GM13976 (cell line): Measurements from ENCODE around the gene DAP.

ENCODE experiments used
- DNase-seq: peaks from one replicate; pipeline ENCODE4 v3.0.0; 2012; ENCODE audit warnings: low spot score
- in situ Hi-C: fragments of 300-500 bp; cut with MboI; formaldehyde crosslinking; loops from one replicate; pipeline ENCODE4 v1.12.0; 2022; ENCODE audit warnings: low sequenced_read_pairs, mixed read lengths, inconsistent platforms; ENCODE audit not compliant: unreplicated experiment
- TF ChIP-seq, protein P1 (sequence below): IDR thresholded peaks from 2 replicates; pipeline ENCODE4 v1.5.1; 2012; ENCODE audit warnings: borderline replicate concordance, mild to moderate bottlenecking; ENCODE audit not compliant: insufficient read depth; ENCODE audit errors: extremely low read depth, missing control alignments, control extremely low read depth

Gene DAP

DNA sequence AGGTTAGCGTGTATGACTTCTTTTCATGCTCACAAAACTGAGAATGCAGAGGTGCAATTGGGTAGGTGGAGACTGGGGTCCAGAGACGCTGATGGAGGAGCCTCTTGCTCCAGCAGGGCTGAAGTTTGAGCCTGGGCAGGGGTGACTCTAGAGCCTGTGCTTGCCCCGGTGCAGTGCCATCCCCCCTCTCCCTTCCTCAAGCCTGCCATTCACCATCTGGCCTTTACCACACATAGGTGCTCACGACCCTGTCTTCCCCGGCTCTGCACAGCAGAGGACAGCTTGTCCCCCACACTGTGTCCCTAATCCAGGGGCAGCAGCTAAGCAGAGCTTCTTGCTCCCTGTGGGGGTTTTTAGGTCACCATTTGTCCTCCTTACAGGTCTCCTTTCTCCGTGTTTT lies 86.5 kb downstream of the DAP start:
- TF ChIP-seq, protein P1, sequence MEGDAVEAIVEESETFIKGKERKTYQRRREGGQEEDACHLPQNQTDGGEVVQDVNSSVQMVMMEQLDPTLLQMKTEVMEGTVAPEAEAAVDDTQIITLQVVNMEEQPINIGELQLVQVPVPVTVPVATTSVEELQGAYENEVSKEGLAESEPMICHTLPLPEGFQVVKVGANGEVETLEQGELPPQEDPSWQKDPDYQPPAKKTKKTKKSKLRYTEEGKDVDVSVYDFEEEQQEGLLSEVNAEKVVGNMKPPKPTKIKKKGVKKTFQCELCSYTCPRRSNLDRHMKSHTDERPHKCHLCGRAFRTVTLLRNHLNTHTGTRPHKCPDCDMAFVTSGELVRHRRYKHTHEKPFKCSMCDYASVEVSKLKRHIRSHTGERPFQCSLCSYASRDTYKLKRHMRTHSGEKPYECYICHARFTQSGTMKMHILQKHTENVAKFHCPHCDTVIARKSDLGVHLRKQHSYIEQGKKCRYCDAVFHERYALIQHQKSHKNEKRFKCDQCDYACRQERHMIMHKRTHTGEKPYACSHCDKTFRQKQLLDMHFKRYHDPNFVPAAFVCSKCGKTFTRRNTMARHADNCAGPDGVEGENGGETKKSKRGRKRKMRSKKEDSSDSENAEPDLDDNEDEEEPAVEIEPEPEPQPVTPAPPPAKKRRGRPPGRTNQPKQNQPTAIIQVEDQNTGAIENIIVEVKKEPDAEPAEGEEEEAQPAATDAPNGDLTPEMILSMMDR: no peak
- in situ Hi-C loops: no loop called here
- no peak for DNase-seq

DNA sequence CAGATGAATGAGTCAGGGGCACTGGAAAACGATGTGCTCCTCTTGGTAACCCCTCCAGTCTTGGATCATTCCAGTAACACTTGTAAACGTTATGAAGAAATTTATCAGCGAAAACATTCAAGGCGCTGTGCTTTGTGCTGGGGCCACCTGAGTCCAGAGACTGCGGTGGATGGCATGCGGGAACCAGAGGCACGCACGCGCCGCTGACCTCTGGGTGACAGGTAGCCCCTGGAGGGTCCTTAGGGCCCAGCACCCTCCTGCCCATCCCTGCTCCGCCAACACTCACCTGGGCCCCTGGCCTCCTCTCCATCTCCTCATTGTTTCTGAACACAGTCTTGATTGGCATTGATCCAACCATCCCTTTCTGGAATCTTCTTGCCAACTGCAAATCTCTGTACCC lies 86.9 kb downstream of the DAP start:
- in situ Hi-C loops: no loop called here
- no peak for DNase-seq
- TF ChIP-seq, protein P1: no peak

DNA sequence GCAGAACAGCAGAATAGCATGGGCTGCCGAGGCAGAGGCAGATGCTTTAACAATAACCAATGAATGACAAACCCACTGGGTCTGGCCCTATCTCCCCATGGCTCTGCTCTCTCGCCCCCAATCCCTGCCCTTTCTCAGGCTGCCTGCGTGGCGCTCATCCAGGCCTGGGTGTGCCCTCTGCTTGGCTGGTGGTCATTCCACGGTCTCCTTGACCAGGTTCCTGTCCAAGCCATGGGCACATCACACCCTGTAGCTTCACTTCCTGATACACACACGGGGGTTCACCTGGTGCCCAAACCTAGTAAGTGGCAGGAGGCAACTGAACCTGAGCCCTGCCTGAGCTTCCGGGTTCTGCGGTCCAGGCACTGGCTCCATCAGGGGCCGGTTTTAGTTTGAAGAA lies 87.6 kb downstream of the DAP start:
- DNase-seq: no peak

DNA sequence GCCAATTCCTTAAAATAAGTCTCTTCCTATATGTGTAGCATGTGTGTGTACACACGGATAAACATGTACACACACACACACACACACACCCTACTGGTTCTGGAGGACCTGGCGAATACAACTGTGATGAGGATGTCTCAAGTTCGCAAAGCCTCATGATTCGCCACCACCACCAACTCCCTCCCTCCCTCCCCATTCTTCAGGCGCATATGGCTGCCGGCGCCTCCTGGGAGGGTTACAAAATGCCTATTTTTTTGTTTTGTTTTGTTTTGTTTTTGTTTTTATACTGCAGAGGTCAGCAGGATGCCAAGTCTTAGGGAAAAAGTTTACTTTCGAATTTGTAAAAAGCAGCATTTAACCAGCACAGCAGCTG lies 88.0 kb downstream of the DAP start:
- DNase-seq: no peak
- in situ Hi-C loops: no loop called here
- TF ChIP-seq, protein P1: no peak

More for the DNA sequence above, 87.6 kb downstream of the DAP start:
- TF ChIP-seq, protein P1: no peak
- in situ Hi-C loops: no loop called here

DNA sequence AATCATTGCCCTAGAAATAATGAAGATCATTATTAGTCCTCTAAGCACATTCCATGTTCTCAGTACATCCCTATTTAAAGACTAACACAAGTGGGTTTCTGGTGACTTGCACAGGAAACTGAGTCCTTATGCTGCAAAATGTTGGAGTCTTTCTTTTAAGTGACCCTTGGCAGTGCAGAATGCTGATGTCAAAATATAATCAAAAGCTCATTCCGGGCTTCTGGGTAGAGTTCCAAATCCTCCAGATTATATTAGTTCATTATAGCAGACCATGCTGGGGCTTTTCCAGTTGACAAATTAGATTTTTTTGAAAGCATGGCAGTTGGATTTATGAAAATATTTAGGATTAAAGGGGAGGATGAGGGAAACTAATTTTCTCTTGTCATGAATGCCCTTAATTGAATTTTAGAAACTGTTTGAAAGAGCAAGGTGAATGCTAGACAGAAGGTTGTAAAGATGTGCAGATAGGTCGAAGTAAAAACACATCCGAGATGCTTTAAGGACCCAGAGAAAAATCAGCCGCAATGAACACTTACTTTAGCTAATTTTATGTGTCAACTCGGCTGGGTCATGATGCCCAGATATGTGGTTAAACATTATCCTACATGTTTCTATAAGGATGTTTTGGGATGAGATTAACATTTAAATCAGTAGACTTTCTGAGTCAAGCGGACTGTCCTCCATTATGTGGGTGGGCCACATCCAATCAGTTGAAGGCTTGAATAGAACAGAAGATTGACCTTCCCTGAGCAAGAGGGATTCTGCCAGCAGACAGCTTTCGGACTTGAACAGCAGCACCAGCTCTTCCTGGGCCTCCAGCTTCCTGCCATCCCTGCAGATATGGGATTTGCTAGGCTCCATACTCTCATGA lies 88.7 kb downstream of the DAP start:
- no peak for DNase-seq
- TF ChIP-seq, protein P1: no peak
- in situ Hi-C loops: no loop called here

DNA sequence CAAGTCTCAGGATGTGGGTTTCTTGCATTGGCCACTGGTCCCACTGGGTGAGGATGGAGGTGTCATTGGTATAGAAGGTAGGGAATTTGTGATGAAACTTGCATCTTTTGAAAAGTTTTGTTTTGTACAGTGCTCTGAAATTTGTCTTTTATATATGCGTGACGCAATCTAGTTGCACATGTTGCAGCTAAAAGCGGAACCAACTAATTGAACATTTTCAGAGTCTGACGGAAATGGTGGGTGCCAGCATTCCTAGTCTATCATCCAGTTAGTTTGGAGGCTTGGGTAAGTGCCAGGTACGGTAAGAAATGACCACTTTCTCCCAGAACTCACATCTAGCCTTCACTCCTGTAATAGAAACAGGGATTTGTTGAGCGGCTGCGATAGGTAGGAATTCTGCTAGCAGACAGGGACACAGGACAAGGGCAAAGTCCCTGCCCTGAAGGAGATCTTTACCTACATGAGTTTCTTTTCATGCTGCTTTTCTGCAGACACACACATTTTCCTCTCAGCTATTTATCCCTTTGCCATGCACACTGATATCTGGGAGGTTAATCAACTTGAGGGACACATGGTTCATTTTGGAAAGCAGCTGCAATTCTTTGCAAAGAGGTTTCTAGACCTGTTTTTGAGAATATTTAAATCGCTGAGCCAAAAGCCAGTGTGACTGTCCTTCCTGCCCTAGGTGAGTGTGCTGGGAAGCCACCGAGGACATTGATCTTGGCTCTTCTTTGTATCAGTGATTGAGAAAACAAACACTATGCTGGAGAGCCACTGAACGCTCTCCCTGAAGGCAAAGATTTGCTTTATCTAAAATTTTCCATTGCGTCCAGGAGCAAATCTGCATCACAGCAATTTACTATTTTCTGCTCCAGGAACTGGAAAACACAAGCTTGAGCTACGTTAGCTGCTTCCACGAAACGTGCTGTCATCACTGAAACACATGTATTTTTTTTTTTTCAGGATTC lies 89.7 kb downstream of the DAP start:
- TF ChIP-seq, protein P1: no peak
- in situ Hi-C loops: no loop called here
- DNase-seq: no peak
